ENCODE results near the gene ATG7.

Gene ATG7

DNA sequence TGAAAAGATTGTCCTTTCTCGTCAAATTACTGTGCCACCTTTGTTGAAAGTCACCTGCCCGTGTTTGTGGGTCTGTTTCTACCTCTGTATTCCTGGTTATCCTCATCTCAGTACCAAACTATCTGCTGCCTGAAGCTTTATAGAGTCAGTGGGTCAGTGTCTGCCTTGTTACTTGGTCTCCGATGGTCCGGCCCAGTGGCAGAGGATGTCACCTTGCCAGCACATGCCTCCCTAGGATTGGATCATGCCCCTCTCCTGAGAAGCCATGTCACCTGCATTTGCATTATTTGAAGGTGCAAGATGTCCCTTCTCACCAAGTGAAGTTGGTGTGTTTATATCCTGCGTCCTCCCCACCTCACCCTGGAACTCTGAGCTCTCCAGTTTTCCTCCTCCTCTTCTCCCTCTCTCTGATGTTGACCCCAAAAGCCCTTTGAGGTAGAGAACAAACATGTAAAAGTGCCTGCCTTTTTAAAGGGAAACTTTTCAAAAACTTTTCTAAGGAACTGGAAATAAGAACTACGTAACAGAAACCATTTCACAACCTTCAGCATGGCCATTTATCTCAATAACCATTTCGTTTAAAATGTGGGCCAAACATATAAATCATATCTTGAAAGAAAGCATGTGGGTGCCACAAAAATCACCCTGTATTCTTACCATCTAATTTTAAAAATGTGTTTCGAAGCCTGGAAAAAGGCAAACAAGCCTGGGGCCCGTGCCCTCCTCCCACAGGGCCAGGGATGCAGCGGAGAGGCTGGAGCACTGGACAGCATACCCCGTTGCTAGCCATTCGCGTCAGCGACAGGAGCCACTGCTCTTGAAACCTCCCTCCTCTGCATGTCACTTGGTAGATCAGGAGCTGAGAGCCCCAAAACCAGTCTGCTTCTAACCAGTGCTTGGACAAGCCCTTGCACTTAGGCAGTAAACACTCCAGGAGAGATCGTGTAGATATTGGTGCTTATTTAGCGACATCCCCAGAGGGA lies 269.4 kb downstream of the ATG7 start:
- ATAC-seq: no peak
- TF ChIP-seq CSDC2 (CRISPR knock-in tag; IDR thresholded peaks at IDR 0.05): no peak
- no peak for TF ChIP-seq BACH2 (CRISPR knock-in tag; IDR thresholded peaks at IDR 0.05; ENCODE audit: borderline replicate concordance)
- TF ChIP-seq PPARA (CRISPR knock-in tag; IDR thresholded peaks at IDR 0.05; ENCODE audit: borderline replicate concordance): no peak

DNA sequence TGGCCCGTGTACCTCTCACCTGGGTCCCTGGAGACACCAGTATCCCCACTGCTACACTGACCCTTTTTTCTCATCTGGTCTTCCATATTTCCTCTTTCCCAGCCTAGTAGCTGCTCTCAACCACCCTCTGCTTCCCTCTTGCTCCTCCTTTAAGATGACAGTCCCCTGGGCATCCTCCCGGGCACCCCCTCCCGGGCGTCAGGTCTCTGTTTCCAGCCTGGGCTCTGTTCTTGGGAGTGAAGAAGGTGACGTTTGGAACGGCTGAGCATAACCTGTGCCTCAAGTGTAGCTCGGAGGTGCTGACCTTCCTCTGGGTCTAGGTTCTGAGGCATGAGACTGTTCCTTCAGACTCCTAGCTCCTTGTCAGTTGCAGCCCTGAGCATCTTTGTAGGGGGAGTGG lies 270.4 kb downstream of the ATG7 start:
- TF ChIP-seq ZC3H10 (CRISPR knock-in tag; IDR thresholded peaks at IDR 0.05) (no peak), ZNF70 (CRISPR knock-in tag; IDR thresholded peaks at IDR 0.05) (no peak), ISL1 (CRISPR knock-in tag; IDR thresholded peaks at IDR 0.05) (no peak), CSDC2 (CRISPR knock-in tag; IDR thresholded peaks at IDR 0.05) (no peak), ESRRG (CRISPR knock-in tag; IDR thresholded peaks at IDR 0.05) (no peak)
- TF ChIP-seq, protein P1, sequence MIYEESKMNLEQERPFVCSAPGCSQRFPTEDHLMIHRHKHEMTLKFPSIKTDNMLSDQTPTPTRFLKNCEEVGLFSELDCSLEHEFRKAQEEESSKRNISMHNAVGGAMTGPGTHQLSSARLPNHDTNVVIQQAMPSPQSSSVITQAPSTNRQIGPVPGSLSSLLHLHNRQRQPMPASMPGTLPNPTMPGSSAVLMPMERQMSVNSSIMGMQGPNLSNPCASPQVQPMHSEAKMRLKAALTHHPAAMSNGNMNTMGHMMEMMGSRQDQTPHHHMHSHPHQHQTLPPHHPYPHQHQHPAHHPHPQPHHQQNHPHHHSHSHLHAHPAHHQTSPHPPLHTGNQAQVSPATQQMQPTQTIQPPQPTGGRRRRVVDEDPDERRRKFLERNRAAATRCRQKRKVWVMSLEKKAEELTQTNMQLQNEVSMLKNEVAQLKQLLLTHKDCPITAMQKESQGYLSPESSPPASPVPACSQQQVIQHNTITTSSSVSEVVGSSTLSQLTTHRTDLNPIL (CRISPR knock-in tag; IDR thresholded peaks at IDR 0.05; ENCODE audit: low read depth): no peak
- no peak for ATAC-seq

DNA sequence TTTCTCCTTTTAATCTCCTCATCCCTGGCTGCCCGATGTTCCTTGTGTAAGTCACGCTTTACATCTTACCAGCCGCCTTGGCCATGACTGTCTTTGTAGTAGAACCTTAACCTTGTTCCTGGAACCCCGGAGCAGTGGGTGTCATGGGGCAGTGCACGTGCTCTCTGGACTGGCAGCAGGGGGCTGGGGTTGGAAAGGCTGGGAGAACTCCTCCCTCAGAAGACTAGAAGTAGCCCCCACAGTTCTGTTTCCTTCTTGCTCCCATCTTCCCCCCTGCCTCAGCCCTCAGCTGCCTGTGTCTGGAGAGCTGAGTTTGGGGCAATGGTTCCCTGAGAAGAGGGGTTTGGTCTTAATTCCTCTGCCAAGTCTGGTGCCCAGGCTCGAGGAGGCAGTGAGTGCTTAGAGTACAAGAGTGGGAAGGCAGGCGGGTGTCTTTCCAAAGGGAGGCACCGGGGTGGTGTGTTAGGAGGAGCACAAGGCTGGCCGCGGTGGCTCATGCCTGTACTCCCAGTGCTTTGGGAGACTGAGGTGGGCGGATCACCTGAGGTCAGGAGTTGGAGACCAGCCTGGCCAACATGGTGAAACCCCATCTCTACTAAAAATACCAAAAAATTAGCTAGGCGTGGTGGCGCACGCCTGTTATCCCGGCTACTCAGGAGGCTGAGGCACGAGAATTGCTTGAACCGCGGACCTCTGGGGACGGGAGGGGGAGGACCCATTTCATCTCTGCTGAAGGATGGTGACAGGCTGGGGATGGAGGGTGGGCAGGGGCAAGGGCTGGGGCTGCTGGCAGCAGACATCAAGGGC lies 271.1 kb downstream of the ATG7 start:
- no peak for ATAC-seq
- no peak for TF ChIP-seq ARNTL (CRISPR knock-in tag; IDR thresholded peaks at IDR 0.05; ENCODE audit: borderline replicate concordance, low read depth)

DNA sequence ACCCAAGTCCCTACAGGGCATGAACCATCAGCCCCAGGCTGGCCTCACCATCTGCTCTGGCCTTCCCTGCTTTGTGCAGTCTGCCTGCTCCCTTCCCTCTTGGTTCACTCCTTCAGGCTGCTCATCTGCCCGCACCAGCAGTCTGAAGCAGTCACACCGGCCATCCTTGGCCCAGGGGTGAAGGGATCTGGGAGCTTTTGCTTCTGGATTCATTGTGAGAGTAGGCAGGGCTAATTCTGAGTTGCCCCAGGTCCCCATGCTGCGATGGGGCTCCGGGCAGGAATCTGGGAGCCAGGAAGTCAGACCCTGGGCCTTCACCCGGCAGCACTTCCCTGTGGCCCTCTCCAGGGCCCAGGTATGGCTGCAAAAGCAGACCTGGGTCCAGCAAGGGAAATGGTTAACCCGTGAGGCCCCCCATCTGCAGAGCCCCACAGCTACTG lies 271.8 kb downstream of the ATG7 start:
- no peak for TF ChIP-seq ESRRG (CRISPR knock-in tag; IDR thresholded peaks at IDR 0.05)
- TF ChIP-seq, protein P2, sequence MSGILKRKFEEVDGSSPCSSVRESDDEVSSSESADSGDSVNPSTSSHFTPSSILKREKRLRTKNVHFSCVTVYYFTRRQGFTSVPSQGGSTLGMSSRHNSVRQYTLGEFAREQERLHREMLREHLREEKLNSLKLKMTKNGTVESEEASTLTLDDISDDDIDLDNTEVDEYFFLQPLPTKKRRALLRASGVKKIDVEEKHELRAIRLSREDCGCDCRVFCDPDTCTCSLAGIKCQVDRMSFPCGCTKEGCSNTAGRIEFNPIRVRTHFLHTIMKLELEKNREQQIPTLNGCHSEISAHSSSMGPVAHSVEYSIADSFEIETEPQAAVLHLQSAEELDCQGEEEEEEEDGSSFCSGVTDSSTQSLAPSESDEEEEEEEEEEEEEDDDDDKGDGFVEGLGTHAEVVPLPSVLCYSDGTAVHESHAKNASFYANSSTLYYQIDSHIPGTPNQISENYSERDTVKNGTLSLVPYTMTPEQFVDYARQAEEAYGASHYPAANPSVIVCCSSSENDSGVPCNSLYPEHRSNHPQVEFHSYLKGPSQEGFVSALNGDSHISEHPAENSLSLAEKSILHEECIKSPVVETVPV (CRISPR knock-in tag; IDR thresholded peaks at IDR 0.05): no peak
- no peak for TF ChIP-seq ZC3H10 (CRISPR knock-in tag; IDR thresholded peaks at IDR 0.05)
- no peak for TF ChIP-seq BACH2 (CRISPR knock-in tag; IDR thresholded peaks at IDR 0.05; ENCODE audit: borderline replicate concordance)
- TF ChIP-seq CSDC2 (CRISPR knock-in tag; IDR thresholded peaks at IDR 0.05): no peak
- TF ChIP-seq, protein P3, sequence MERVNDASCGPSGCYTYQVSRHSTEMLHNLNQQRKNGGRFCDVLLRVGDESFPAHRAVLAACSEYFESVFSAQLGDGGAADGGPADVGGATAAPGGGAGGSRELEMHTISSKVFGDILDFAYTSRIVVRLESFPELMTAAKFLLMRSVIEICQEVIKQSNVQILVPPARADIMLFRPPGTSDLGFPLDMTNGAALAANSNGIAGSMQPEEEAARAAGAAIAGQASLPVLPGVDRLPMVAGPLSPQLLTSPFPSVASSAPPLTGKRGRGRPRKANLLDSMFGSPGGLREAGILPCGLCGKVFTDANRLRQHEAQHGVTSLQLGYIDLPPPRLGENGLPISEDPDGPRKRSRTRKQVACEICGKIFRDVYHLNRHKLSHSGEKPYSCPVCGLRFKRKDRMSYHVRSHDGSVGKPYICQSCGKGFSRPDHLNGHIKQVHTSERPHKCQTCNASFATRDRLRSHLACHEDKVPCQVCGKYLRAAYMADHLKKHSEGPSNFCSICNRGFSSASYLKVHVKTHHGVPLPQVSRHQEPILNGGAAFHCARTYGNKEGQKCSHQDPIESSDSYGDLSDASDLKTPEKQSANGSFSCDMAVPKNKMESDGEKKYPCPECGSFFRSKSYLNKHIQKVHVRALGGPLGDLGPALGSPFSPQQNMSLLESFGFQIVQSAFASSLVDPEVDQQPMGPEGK (CRISPR knock-in tag; IDR thresholded peaks at IDR 0.05; ENCODE audit: borderline replicate concordance): no peak
- no peak for TF ChIP-seq ZNF565 (CRISPR knock-in tag; conservative IDR thresholded peaks at IDR 0.05; ENCODE audit: low read depth)
- no peak for TF ChIP-seq TCF4 (CRISPR knock-in tag; IDR thresholded peaks at IDR 0.05; ENCODE audit: borderline replicate concordance)
- TF ChIP-seq, protein P4, sequence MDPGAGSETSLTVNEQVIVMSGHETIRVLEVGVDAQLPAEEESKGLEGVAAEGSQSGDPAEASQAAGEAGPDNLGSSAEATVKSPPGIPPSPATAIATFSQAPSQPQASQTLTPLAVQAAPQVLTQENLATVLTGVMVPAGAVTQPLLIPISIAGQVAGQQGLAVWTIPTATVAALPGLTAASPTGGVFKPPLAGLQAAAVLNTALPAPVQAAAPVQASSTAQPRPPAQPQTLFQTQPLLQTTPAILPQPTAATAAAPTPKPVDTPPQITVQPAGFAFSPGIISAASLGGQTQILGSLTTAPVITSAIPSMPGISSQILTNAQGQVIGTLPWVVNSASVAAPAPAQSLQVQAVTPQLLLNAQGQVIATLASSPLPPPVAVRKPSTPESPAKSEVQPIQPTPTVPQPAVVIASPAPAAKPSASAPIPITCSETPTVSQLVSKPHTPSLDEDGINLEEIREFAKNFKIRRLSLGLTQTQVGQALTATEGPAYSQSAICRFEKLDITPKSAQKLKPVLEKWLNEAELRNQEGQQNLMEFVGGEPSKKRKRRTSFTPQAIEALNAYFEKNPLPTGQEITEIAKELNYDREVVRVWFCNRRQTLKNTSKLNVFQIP (CRISPR knock-in tag; IDR thresholded peaks at IDR 0.05; ENCODE audit: borderline replicate concordance, low read depth): no peak
- TF ChIP-seq ZNF8 (CRISPR knock-in tag; IDR thresholded peaks at IDR 0.05): no peak
- TF ChIP-seq SNAI2 (CRISPR knock-in tag; IDR thresholded peaks at IDR 0.05): no peak
- no peak for TF ChIP-seq TOX (CRISPR knock-in tag; IDR thresholded peaks at IDR 0.05; ENCODE audit: borderline replicate concordance)
- no peak for TF ChIP-seq PPARA (CRISPR knock-in tag; IDR thresholded peaks at IDR 0.05; ENCODE audit: borderline replicate concordance)
- TF ChIP-seq ISL1 (CRISPR knock-in tag; IDR thresholded peaks at IDR 0.05): no peak
- no peak for ATAC-seq
